Urinary bladder (tissue), 4 donors: ENCODE results near the gene GSTM2. TPM values are rescaled to one million over a fixed set of nuclear protein-coding genes. Genes with fewer than 3 reads are reported as not detected.
"Not testable (repeated sequence)": the region's sequence is repeated elsewhere in the genome, so short reads cannot be mapped to it uniquely, and the experiment has no call there.

ENCODE experiments used
- DNase-seq: peaks from one replicate; pipeline ENCODE4 v3.0.0-alpha.2; 2015; ENCODE audit errors: extremely low spot score
- H3K27ac ChIP-seq: one replicate; pipeline ENCODE4 v1.5.1; 2013; ENCODE audit warnings: low read depth, mild to moderate bottlenecking, moderate library complexity
- H3K36me3 ChIP-seq: one replicate; pipeline ENCODE4 v1.6.1; 2013; ENCODE audit warnings: mild to moderate bottlenecking, moderate library complexity; ENCODE audit not compliant: insufficient read depth
- H3K4me1 ChIP-seq: one replicate; pipeline ENCODE4 v1.6.1; 2013; ENCODE audit warnings: mild to moderate bottlenecking, moderate library complexity; ENCODE audit not compliant: insufficient read depth
- H3K4me3 ChIP-seq: one replicate; pipeline ENCODE4 v1.5.1; 2013; ENCODE audit warnings: low read depth, low read length
- WGBS: extraction: QIAGEN DNeasy Blood & Tissue Kit; methylation state at CpG from one replicate; pipeline ENCODE4 v1.1.7; 2013; 5-methylcytosine and 5-hydroxymethylcytosine counted together
- polyA plus RNA-seq: library from polyadenylated mRNA; stranded (reverse); fragments of 200-250 nt; gene quantifications from one replicate; pipeline ENCODE4 v1.2.3, GENCODE V29; 2013
- total RNA-seq: library from RNA; depleted of rRNA; stranded (reverse); fragments of >200 nt; gene quantifications from one replicate; pipeline ENCODE4 v1.2.3, GENCODE V29; 2014
- donor health status: healthy with polysubstance abuse.
- donor health status: healthy.

GSTM2 gene
- total and polyA plus RNA-seq, 2 donors, result 77.9 to 78.0 TPM

GRCh38 chr1:109668123-109668775 is 392 bp downstream of the GSTM2 start:
- peaks cover 4% of the 10 kb centered on the region for H3K36me3 ChIP-seq
- no peaks in the 10 kb centered on the region for H3K4me1 ChIP-seq
- H3K4me3 ChIP-seq, result peak overlapping the region; percentile 78
- H3K27ac ChIP-seq, result peak overlapping the region; percentile 28
- no peak for DNase-seq
- WGBS, result 5% methylated on average over 26 of the region's 26 CpGs

GRCh38 chr1:109669246-109669948 is 1.5 kb downstream of the GSTM2 start:
- no peak for DNase-seq
- Histone ChIP-seq H3K27ac (no peak overlapping the region), H3K36me3 (peaks cover 4% of the 10 kb centered on the region), H3K4me1 (no peaks in the 10 kb centered on the region), H3K4me3 (no peak overlapping the region)
- 82% methylated on average over 22 of the region's 22 CpGs for WGBS

- H3K27ac ChIP-seq, result not testable (repeated sequence)
These were observed 2.1 kb downstream of the GSTM2 start for GRCh38 chr1:109669949-109670302.

GRCh38 chr1:109671067-109671466 is 3.2 kb downstream of the GSTM2 start:
- no peaks in the 10 kb centered on the region for H3K36me3 ChIP-seq
- H3K27ac ChIP-seq, result no peak overlapping the region
- no peak for DNase-seq
- 94% methylated on average over 5 of the region's 5 CpGs for WGBS
- H3K4me1 ChIP-seq, result no peaks in the 10 kb centered on the region
- no peak overlapping the region for H3K4me3 ChIP-seq

More at GRCh38 chr1:109669949-109670302, 2.1 kb downstream of the GSTM2 start:
- H3K4me3 ChIP-seq, H3K4me1 ChIP-seq, DNase-seq, H3K36me3 ChIP-seq: not testable (repeated sequence)
- 94% methylated on average over 5 of the region's 5 CpGs for WGBS

GRCh38 chr1:109673861-109674260 is 6.0 kb downstream of the GSTM2 start:
- 88% methylated on average over 2 of the region's 2 CpGs for WGBS
- H3K27ac ChIP-seq, DNase-seq, H3K4me3 ChIP-seq, H3K36me3 ChIP-seq, H3K4me1 ChIP-seq: not testable (repeated sequence)

- not testable (repeated sequence) for H3K4me3 ChIP-seq, H3K36me3 ChIP-seq, DNase-seq, H3K27ac ChIP-seq, H3K4me1 ChIP-seq
- WGBS, result 64% methylated on average over 3 of the region's 3 CpGs
These were observed 9.0 kb downstream of the GSTM2 start for GRCh38 chr1:109676683-109677381.

GRCh38 chr1:109677459-109677858 is 9.6 kb downstream of the GSTM2 start:
- no peak for DNase-seq

GRCh38 chr1:109678637-109679036 is 10.8 kb downstream of the GSTM2 start:
- H3K27ac ChIP-seq, H3K36me3 ChIP-seq, H3K4me3 ChIP-seq, DNase-seq, H3K4me1 ChIP-seq: not testable (repeated sequence)
- 89% methylated on average over 2 of the region's 2 CpGs for WGBS

More at GRCh38 chr1:109677459-109677858, 9.6 kb downstream of the GSTM2 start:
- H3K4me1 ChIP-seq, result no peaks in the 10 kb centered on the region
- no peak overlapping the region for H3K27ac ChIP-seq
- WGBS, result 76% methylated on average over 3 of the region's 3 CpGs
- no peak overlapping the region for H3K4me3 ChIP-seq
- no peaks in the 10 kb centered on the region for H3K36me3 ChIP-seq

- H3K4me3 ChIP-seq, H3K36me3 ChIP-seq, H3K4me1 ChIP-seq, DNase-seq, H3K27ac ChIP-seq: not testable (repeated sequence)
- no CpG with 5 or more reads among the region's 6 CpGs for WGBS
These were observed 16.9 kb downstream of the GSTM2 start for GRCh38 chr1:109684777-109685176.

GRCh38 chr1:109685399-109685798 is 17.5 kb downstream of the GSTM2 start:
- WGBS, result no CpG with 5 or more reads among the region's 1 CpG
- H3K36me3 ChIP-seq, H3K4me1 ChIP-seq, H3K27ac ChIP-seq, DNase-seq, H3K4me3 ChIP-seq: not testable (repeated sequence)

- H3K4me1 ChIP-seq, H3K27ac ChIP-seq, H3K4me3 ChIP-seq, H3K36me3 ChIP-seq, DNase-seq: not testable (repeated sequence)
- WGBS, result no CpG with 5 or more reads among the region's 4 CpGs
These were observed 18.0 kb downstream of the GSTM2 start for GRCh38 chr1:109685890-109686289.

- Histone ChIP-seq H3K4me3 (peak overlapping the region; percentile 48), H3K27ac (peak overlapping the region; percentile 56)
- not testable (repeated sequence) for H3K4me1 ChIP-seq, H3K36me3 ChIP-seq, DNase-seq
- 60% methylated on average over 4 of the region's 11 CpGs for WGBS
These were observed 19.3 kb downstream of the GSTM2 start for GRCh38 chr1:109687109-109687508.

GRCh38 chr1:109687641-109688499 is 20.0 kb downstream of the GSTM2 start, which contains the start of gene GSTM1:
TSS of gene GSTM1 (plus strand) at chr1:109687817. CDS start at chr1:109687874, 57 bp downstream.
- H3K4me1 ChIP-seq, result no peaks in the 10 kb centered on the region
- H3K4me3 ChIP-seq, result peak within 1 kb of the TSS; percentile 48
- peak within 1 kb of the TSS; percentile 56 for H3K27ac ChIP-seq
- H3K36me3 ChIP-seq, result no peaks in the 10 kb centered on the region
- DNase-seq, result no peak
- WGBS, result no CpG with 5 or more reads among the region's 46 CpGs
